Endodermal cell (in vitro differentiated cells): ENCODE data around the gene TMEM240. TPM values are rescaled to one million over a fixed set of nuclear protein-coding genes. Genes with fewer than 3 reads are reported as not detected.

ENCODE experiments used
- DNase-seq: peaks from one replicate; pipeline ENCODE4 v3.0.0-alpha.2; 2017
- H3K27ac ChIP-seq: 2 replicates; pipeline ENCODE4 v1.5.1; 2013; ENCODE audit warnings: mild to moderate bottlenecking, low read depth, low read length, moderate library complexity
- H3K27me3 ChIP-seq: 2 replicates; pipeline ENCODE4 v1.6.1; 2013; ENCODE audit warnings: mild to moderate bottlenecking, low read length, moderate library complexity; ENCODE audit not compliant: insufficient read depth, control insufficient read depth, poor library complexity, severe bottlenecking
- H3K36me3 ChIP-seq: 2 replicates; pipeline ENCODE4 v1.7.0; 2013; ENCODE audit warnings: mild to moderate bottlenecking, low read length, moderate library complexity; ENCODE audit not compliant: control insufficient read depth, insufficient read depth
- H3K4me1 ChIP-seq: one replicate; pipeline ENCODE4 v1.7.0; 2013; ENCODE audit warnings: low read length; ENCODE audit not compliant: control insufficient read depth, insufficient read depth
- H3K4me3 ChIP-seq: 2 replicates; pipeline ENCODE4 v1.5.1; 2013; ENCODE audit warnings: mild to moderate bottlenecking, low read length, moderate library complexity
- H3K9ac ChIP-seq: 2 replicates; pipeline ENCODE4 v1.6.1; 2013; ENCODE audit warnings: mild to moderate bottlenecking, low read length, moderate library complexity; ENCODE audit not compliant: poor library complexity, severe bottlenecking; ENCODE audit errors: extremely low read depth
- H3K9me3 ChIP-seq: 2 replicates; pipeline ENCODE4 v1.6.1; 2013; ENCODE audit warnings: mild to moderate bottlenecking, low read length, moderate library complexity; ENCODE audit not compliant: control insufficient read depth
- H3K27ac Mint-ChIP-seq: 2 replicates; pipeline ENCODE4 v1.8.0; 2020; ENCODE audit warnings: mixed read lengths
- H3K27me3 Mint-ChIP-seq: 2 replicates; pipeline ENCODE4 v1.8.0; 2021; ENCODE audit warnings: mild to moderate bottlenecking, mixed read lengths; ENCODE audit not compliant: insufficient read depth
- H3K36me3 Mint-ChIP-seq: 2 replicates; pipeline ENCODE4 v1.8.0; 2020; ENCODE audit warnings: low read depth, mixed read lengths
- H3K4me1 Mint-ChIP-seq: 2 replicates; pipeline ENCODE4 v1.8.0; 2020; ENCODE audit warnings: mixed read lengths
- H3K4me3 Mint-ChIP-seq: 2 replicates; pipeline ENCODE4 v1.8.0; 2020; ENCODE audit warnings: mild to moderate bottlenecking, moderate library complexity, mixed read lengths
- H3K9me3 Mint-ChIP-seq: 2 replicates; pipeline ENCODE4 v1.8.0; 2020; ENCODE audit warnings: mild to moderate bottlenecking, mixed read lengths
- CTCF ChIP-seq: fragments of 200-600 bp; sonication (generic); conservative IDR thresholded peaks from 2 replicates; pipeline ENCODE4 v1.5.0; 2021; ENCODE audit warnings: antibody characterized with exemption, mild to moderate bottlenecking
- WGBS, 2 experiments: methylation state at CpG; one replicate each; pipeline versions ENCODE4 v1.1.5 to v1.1.7; 2013; ENCODE audit warnings: missing lambda C conversion rate in 2 of 2, mixed read lengths in 1 of 2; ENCODE audit not compliant: insufficient coverage in 1 of 2, insufficient read length in 1 of 2; 5-methylcytosine and 5-hydroxymethylcytosine counted together
- long read RNA-seq, 4 experiments: library from polyadenylated mRNA in 2 of 4; library from RNA in 1 of 4; library from capped mRNA in 1 of 4; stranded (forward) in 3 of 4; unstranded in 1 of 4; transcript quantifications; one replicate each; pipeline ENCODE4 v2.0.0, GENCODE V29; 2020 to 2021; ENCODE audit warnings: inconsistent platforms in 1 of 4
- polyA plus RNA-seq, 2 experiments: library from polyadenylated mRNA; stranded (reverse); fragments of 50-300 nt; gene quantifications; one replicate each; pipeline ENCODE4 v1.2.3, GENCODE V29; 2013
- total RNA-seq, 2 donors: library from RNA; stranded (reverse); fragmentation: NEBNext Ultra II Directional in 1 of 2; extraction: Animal tissue kit (Norgen Biotek cat#: 25700) in 1 of 2; gene quantifications; 2 replicates in 1 of 2; 3 replicates in 1 of 2; pipeline ENCODE4 v1.2.1, GENCODE V29; 2021

Gene TMEM240
- 1 to 10 TPM; 6.4 to 6.9 TPM for total RNA-seq
- polyA plus RNA-seq (2013, experiment 1 of 2): 11.5 TPM
- 8.9 TPM for polyA plus RNA-seq (2013, experiment 2 of 2)
- long read RNA-seq, experiment 1, partial matches to known transcripts: 1 of 3 reads
- long read RNA-seq, experiment 1, other reads (novel, unspliced or antisense): 1 of 3 reads
- long read RNA-seq, experiment 2: 0 reads
- long read RNA-seq, experiment 3: 0 reads
- long read RNA-seq, experiment 4: 0 reads

GRCh38 chr1:1540090-1540817 is at the start of gene TMEM240:
Gene TMEM240, minus strand, starts transcription at chr1:1540624. Its CDS starts 278 bp downstream, at chr1:1540346.
- TF ChIP-seq CTCF: no peak

GRCh38 chr1:1583347-1584010 is 43.1 kb upstream of the TMEM240 start:
- peaks cover 35% of the 10 kb centered on the region for H3K27me3 ChIP-seq
- no peak overlapping the region for H3K27ac ChIP-seq
- WGBS, 2 experiments: 84 to 88% methylated on average over 10 to 22 of the region's 23 CpGs
- H3K4me1 ChIP-seq: no peaks in the 10 kb centered on the region
- H3K4me3 ChIP-seq: no peak overlapping the region
- no peak for DNase-seq
- no peak overlapping the region for H3K4me3 Mint-ChIP-seq
- no peaks in the 10 kb centered on the region for H3K9me3 Mint-ChIP-seq
- H3K27me3 Mint-ChIP-seq: peaks cover 51% of the 10 kb centered on the region
- no peak overlapping the region for H3K27ac Mint-ChIP-seq
- H3K9me3 ChIP-seq: no peaks in the 10 kb centered on the region
- no peak overlapping the region for H3K9ac ChIP-seq
- no peaks in the 10 kb centered on the region for H3K36me3 ChIP-seq
- TF ChIP-seq CTCF: no peak
- H3K4me1 Mint-ChIP-seq: peaks cover 5% of the 10 kb centered on the region
- no peaks in the 10 kb centered on the region for H3K36me3 Mint-ChIP-seq

More at GRCh38 chr1:1540090-1540817, at the start of gene TMEM240:
- Mint-ChIP-seq H3K4me1 (no peaks in the 10 kb centered on the region), H3K27me3 (no peaks in the 10 kb centered on the region), H3K9me3 (no peaks in the 10 kb centered on the region), H3K4me3 (peak within 1 kb of the TSS; percentile 60), H3K36me3 (peaks cover 22% of the 10 kb centered on the region), H3K27ac (no peak within 1 kb of the TSS)
- peaks cover 21% of the 10 kb centered on the region for H3K36me3 ChIP-seq
- no peaks in the 10 kb centered on the region for H3K4me1 ChIP-seq
- H3K9ac ChIP-seq: no peak within 1 kb of the TSS
- H3K27ac ChIP-seq: no peak within 1 kb of the TSS
- peak within 1 kb of the TSS; percentile 76 for H3K4me3 ChIP-seq
- DNase-seq: peak; percentile 94
- WGBS, 2 experiments: 1 to 2% methylated on average over 28 to 98 of the region's 100 CpGs
- H3K27me3 ChIP-seq: no peaks in the 10 kb centered on the region
- no peaks in the 10 kb centered on the region for H3K9me3 ChIP-seq

GRCh38 chr1:1582585-1583346 is 42.3 kb upstream of the TMEM240 start:
- Histone ChIP-seq H3K27me3 (peaks cover 38% of the 10 kb centered on the region), H3K4me1 (no peaks in the 10 kb centered on the region), H3K27ac (no peak overlapping the region), H3K4me3 (no peak overlapping the region), H3K9ac (no peak overlapping the region), H3K36me3 (no peaks in the 10 kb centered on the region), H3K9me3 (no peaks in the 10 kb centered on the region)
- Mint-ChIP-seq H3K36me3 (no peaks in the 10 kb centered on the region), H3K9me3 (no peaks in the 10 kb centered on the region), H3K4me1 (peaks cover 5% of the 10 kb centered on the region), H3K4me3 (no peak overlapping the region), H3K27me3 (peaks cover 54% of the 10 kb centered on the region), H3K27ac (no peak overlapping the region)
- no peak for TF ChIP-seq CTCF
- WGBS, 2 experiments: 79 to 80% methylated on average over 8 to 9 of the region's 9 CpGs
- DNase-seq: no peak
